ENCODE measurements around the gene HSD3B7. TPM values are rescaled to one million over a fixed set of nuclear protein-coding genes. Genes with fewer than 3 reads are reported as not detected.

HSD3B7 gene
- total RNA-seq, result 28.0 and 35.6 TPM in 2 replicates

GRCh38 chr16:30984669-30985400 is at the start of gene HSD3B7:
TSS of gene HSD3B7 (plus strand) at chr16:30985207. CDS start at chr16:30985659, 452 bp downstream.

GRCh38 chr16:30948667-30949649 is 36.0 kb upstream of the HSD3B7 start, which contains the start of gene ORAI3:
TSS of gene ORAI3 (plus strand) at chr16:30949068. CDS start at chr16:30949290, 222 bp downstream.

GRCh38 chr16:30957456-30958174 is 27.4 kb upstream of the HSD3B7 start, which contains the start of gene SETD1A:
TSS of gene SETD1A (plus strand) at chr16:30957754. CDS start at chr16:30958732, 978 bp downstream.

GRCh38 chr16:31010585-31011325 is 25.7 kb downstream of the HSD3B7 start, which contains the start of gene STX1B:
TSS of gene STX1B (minus strand) at chr16:31010638. CDS start at chr16:31010396, 242 bp downstream.

GRCh38 chr16:31032736-31033708 is 48.0 kb downstream of the HSD3B7 start, which contains the start of gene STX4:
TSS of gene STX4 (plus strand) at chr16:31033558. CDS start at chr16:31033806, 248 bp downstream.

Other genes starting within 250 kb of the HSD3B7 start
- gene PHKG2, start 236.8 kb upstream of the HSD3B7 start, total RNA-seq, result 25.4 and 31.5 TPM in 2 replicates
- 3.4 and 3.8 TPM in 2 replicates for gene CFAP119, start 223.1 kb upstream of the HSD3B7 start, total RNA-seq
- gene RNF40, start 222.9 kb upstream of the HSD3B7 start, total RNA-seq, result 86.2 and 88.5 TPM in 2 replicates
- gene ZNF629, start 198.0 kb upstream of the HSD3B7 start, total RNA-seq, result 7.3 and 7.9 TPM in 2 replicates
- gene BCL7C, start 91.1 kb upstream of the HSD3B7 start, total RNA-seq, result 51.4 and 53.5 TPM in 2 replicates
- 2.2 and 3.0 TPM in 2 replicates for gene CTF1, start 88.6 kb upstream of the HSD3B7 start, total RNA-seq
- gene FBXL19, start 61.6 kb upstream of the HSD3B7 start, total RNA-seq, result 20.0 and 28.0 TPM in 2 replicates
- 24.9 and 35.2 TPM in 2 replicates for gene ORAI3, start 36.1 kb upstream of the HSD3B7 start, total RNA-seq
- gene SETD1A, start 27.5 kb upstream of the HSD3B7 start, total RNA-seq, result 2.7 and 6.6 TPM in 2 replicates
- 2.1 and 2.5 TPM in 2 replicates for gene STX1B, start 25.4 kb downstream of the HSD3B7 start, total RNA-seq
- gene STX4, start 48.4 kb downstream of the HSD3B7 start, total RNA-seq, result 26.0 and 31.5 TPM in 2 replicates
- 10.6 and 14.1 TPM in 2 replicates for gene ZNF668, start 89.0 kb downstream of the HSD3B7 start, total RNA-seq
- 13.9 and 15.1 TPM in 2 replicates for gene ZNF646, start 89.2 kb downstream of the HSD3B7 start, total RNA-seq
- 2.7 and 3.2 TPM in 2 replicates for gene PRSS53, start 103.7 kb downstream of the HSD3B7 start, total RNA-seq
- 98.5 and 142 TPM in 2 replicates for gene VKORC1, start 109.6 kb downstream of the HSD3B7 start, total RNA-seq
- 16.9 and 18.6 TPM in 2 replicates for gene BCKDK, start 123.2 kb downstream of the HSD3B7 start, total RNA-seq
- 33.6 and 37.0 TPM in 2 replicates for gene KAT8, start 132.5 kb downstream of the HSD3B7 start, total RNA-seq
- not detected in 2 replicates for gene PRSS8, start 150.5 kb downstream of the HSD3B7 start, total RNA-seq
- gene PRSS36, start 164.9 kb downstream of the HSD3B7 start, total RNA-seq, result 0.33 and 0.75 TPM in 2 replicates
- 79.6 and 121 TPM in 2 replicates for gene FUS, start 194.9 kb downstream of the HSD3B7 start, total RNA-seq
- 57.3 and 76.4 TPM in 2 replicates for gene PYCARD, start 217.6 kb downstream of the HSD3B7 start, total RNA-seq
- under 0.01 TPM in 1 of 2 replicates, not detected in the other for gene TRIM72, start 228.9 kb downstream of the HSD3B7 start, total RNA-seq
- gene PYDC1, start 231.9 kb downstream of the HSD3B7 start, total RNA-seq, result not detected in 2 replicates

Data from uterine smooth muscle cell (primary cell).